ENCODE measurements around the gene NDUFA11. TPM values are rescaled to one million over a fixed set of nuclear protein-coding genes. Genes with fewer than 3 reads are reported as not detected.

NDUFA11 gene
- total RNA-seq, 2 experiments from 2014 or later: 233 to 237 TPM

DNA sequence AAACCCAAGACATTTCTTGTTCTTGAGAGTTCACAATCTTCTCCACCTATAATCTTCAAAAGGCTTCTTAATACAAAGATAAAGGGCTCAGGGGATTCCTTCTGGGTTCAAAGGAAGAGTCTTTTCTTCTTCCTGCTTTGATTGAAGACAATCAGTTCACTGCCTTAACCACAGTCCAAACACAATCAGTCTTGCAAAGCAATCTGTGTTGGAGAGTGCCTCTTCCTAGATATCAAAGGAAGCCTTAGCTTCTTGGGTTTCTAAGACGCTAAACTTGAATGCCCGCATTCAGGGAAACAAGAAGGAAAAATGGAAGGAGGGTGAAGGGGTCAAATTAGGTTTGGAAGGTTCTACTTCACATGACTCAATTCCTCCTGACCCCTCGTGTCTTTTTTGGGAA is 47.2 kb upstream of the NDUFA11 start:
- Mint-ChIP-seq H3K27me3 (no peaks in the 10 kb centered on the region), H3K4me1 (ENCODE audit: low read depth) (peaks cover 91% of the 10 kb centered on the region), H3K27ac (peak overlapping the region; percentile 96), H3K4me3 (no peak overlapping the region), H3K9me3 (no peaks in the 10 kb centered on the region), H3K36me3 (ENCODE audit: low read depth) (peaks cover 62% of the 10 kb centered on the region)
- DNase-seq (no peak), ATAC-seq (no peak)
- CTCF ChIA-PET: interaction anchor here (1.4 to 10.7 kb wide), 4 partner anchors 19 to 147 kb away, joined by 3 to 108 read pairs (median 6); partner anchors contain the start of gene RANBP3
- intact Hi-C loops (cut with micrococcal nuclease): no loop called here
- no peak for TF ChIP-seq CTCF (IDR thresholded peaks at IDR 0.05)
- POLR2A ChIA-PET: interaction anchor here (1.1 to 1.8 kb wide), 6 partner anchors 12 to 122 kb away, joined by 3 to 5 read pairs (median 4); partner anchors contain the start of genes NDUFA11, RANBP3 and VMAC

DNA sequence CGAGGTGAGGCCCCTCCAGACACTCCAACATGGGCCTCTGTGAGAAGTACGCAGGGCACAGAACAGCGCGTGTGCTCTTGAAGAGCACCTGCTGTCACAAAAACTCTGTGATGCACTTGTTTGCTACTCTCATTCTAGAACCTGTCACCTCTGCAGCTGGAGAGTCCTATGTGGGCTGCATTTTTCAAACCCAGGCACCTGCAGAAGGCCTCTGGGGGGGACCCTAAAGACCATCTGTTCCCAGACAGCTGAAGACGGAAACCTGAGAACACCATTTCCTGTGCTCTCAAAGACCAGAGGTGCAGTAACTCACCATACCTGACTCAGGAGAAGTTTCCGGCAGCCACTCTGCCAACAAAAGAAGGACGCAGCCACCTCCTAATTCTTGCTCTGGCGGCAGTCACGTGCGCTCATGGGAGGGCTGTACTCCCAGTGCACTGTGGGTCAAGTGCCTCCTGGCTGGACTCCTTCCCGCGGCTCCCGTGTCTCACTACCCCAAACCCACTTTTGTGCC is 46.3 kb upstream of the NDUFA11 start:
- intact Hi-C loops (cut with micrococcal nuclease): no loop called here
- DNase-seq (peak; percentile 63), ATAC-seq (peak; percentile 67)
- CTCF ChIA-PET: interaction anchor here (1.5 to 10.7 kb wide), 6 partner anchors 12 to 146 kb away, joined by 3 to 108 read pairs (median 8); partner anchors contain the start of gene RANBP3
- no peak for TF ChIP-seq CTCF (IDR thresholded peaks at IDR 0.05)
- Mint-ChIP-seq H3K4me1 (ENCODE audit: low read depth) (peaks cover 93% of the 10 kb centered on the region), H3K27ac (peak overlapping the region; percentile 96), H3K4me3 (peak overlapping the region; percentile 48), H3K36me3 (ENCODE audit: low read depth) (peaks cover 59% of the 10 kb centered on the region), H3K27me3 (no peaks in the 10 kb centered on the region), H3K9me3 (no peaks in the 10 kb centered on the region)
- POLR2A ChIA-PET: interaction anchor here (1.1 to 1.6 kb wide), 2 partner anchors 15 to 16 kb away, joined by 3 to 5 read pairs; no protein-coding TSS in a partner anchor

GRCh38 chr19:5948752-5949564 is 45.4 kb upstream of the NDUFA11 start:
- H3K27me3 Mint-ChIP-seq: no peaks in the 10 kb centered on the region
- TF ChIP-seq CTCF (IDR thresholded peaks at IDR 0.05): no peak
- peak overlapping the region; percentile 96 for H3K27ac Mint-ChIP-seq
- peak; percentile 42 for ATAC-seq
- H3K4me1 Mint-ChIP-seq (ENCODE audit: low read depth): peaks cover 91% of the 10 kb centered on the region
- ChIA-PET CTCF (interaction anchor here (1.5 to 10.7 kb wide), 7 partner anchors 13 to 145 kb away, joined by 3 to 108 read pairs (median 11); partner anchors contain the start of gene RANBP3), POLR2A (interaction anchor here (0.6 to 2.9 kb wide), 7 partner anchors 11 to 55 kb away, joined by 3 to 9 read pairs (median 5); no protein-coding TSS in a partner anchor)
- intact Hi-C loops (cut with micrococcal nuclease): no loop called here
- peak; percentile 51 for DNase-seq
- peak overlapping the region; percentile 31 for H3K4me3 Mint-ChIP-seq
- peaks cover 55% of the 10 kb centered on the region for H3K36me3 Mint-ChIP-seq (ENCODE audit: low read depth)
- H3K9me3 Mint-ChIP-seq: no peaks in the 10 kb centered on the region

- H3K36me3 Mint-ChIP-seq (ENCODE audit: low read depth): peaks cover 40% of the 10 kb centered on the region
- CTCF ChIA-PET: interaction anchor here (1.1 to 3.2 kb wide), 3 partner anchors 20 to 75 kb away, joined by 3 to 16 read pairs (median 13); no protein-coding TSS in a partner anchor
- H3K27me3 Mint-ChIP-seq: no peaks in the 10 kb centered on the region
- no peak overlapping the region for H3K4me3 Mint-ChIP-seq
- peak overlapping the region; percentile 75 for H3K27ac Mint-ChIP-seq
- POLR2A ChIA-PET: interaction anchor here (1.0 to 2.9 kb wide), 3 partner anchors 10 to 44 kb away, joined by 3 to 9 read pairs (median 8); partner anchors contain the start of gene NDUFA11
- H3K9me3 Mint-ChIP-seq: no peaks in the 10 kb centered on the region
- H3K4me1 Mint-ChIP-seq (ENCODE audit: low read depth): peaks cover 87% of the 10 kb centered on the region
- DNase-seq (no peak), ATAC-seq (no peak)
- no peak for TF ChIP-seq CTCF (IDR thresholded peaks at IDR 0.05)
- intact Hi-C loops (cut with micrococcal nuclease): no loop called here
Observed at GRCh38 chr19:5947435-5947834, 43.8 kb upstream of the NDUFA11 start.

Data from activated CD8-positive, alpha-beta T cell treated with anti-CD3 and anti-CD28 coated beads for 36 hours (primary cell).